K562 (cell line): ENCODE measurements around the gene FRAT2. TPM values are rescaled to one million over a fixed set of nuclear protein-coding genes. Genes with fewer than 3 reads are reported as not detected.

Source experiments
- ATAC-seq: fragments of 200-7000 bp; cut with Tn5 transposase; 3 replicates; pipeline ENCODE4 v1.9.1; 2020; ENCODE audit warnings: moderate library complexity
- BruUV-seq: library from RNA; stranded (reverse); fragments of 400-500 nt; replicated peaks from 2 replicates; lab custom pipeline; 2021; lab: Mats Ljungman, UMichigan
- CTCF ChIA-PET: fragments of 300-600 bp; formaldehyde crosslinking; extraction: SDS; loops from one replicate; lab custom pipeline; 2021; ENCODE audit warnings: low intra/inter-chr PET ratio; lab: Yijun Ruan, JAX
- POLR2A ChIA-PET: fragments of 300-600, 350-650 bp; sonication (Branson Sonifier 250); formaldehyde crosslinking; extraction: SDS; loops from one replicate; lab custom pipeline; 2021; ENCODE audit warnings: antibody characterized with exemption, inconsistent platforms; lab: Yijun Ruan, JAX
- DNase-seq, 4 experiments: peaks; one replicate each; pipeline versions ENCODE4 v3.0.0 to v3.0.0-alpha.2; 2011 to 2018; ENCODE audit warnings: low spot score in 3 of 4, mixed read lengths in 3 of 4; ENCODE audit errors: extremely low read depth in 1 of 4
- FAIRE-seq: peaks from 2 replicates; lab custom pipeline; 2011; peaks lifted over from hg19 to GRCh38; lab: Jason Lieb, UNC
- H2AFZ ChIP-seq: 2 replicates; pipeline ENCODE4 v1.6.0; 2011; ENCODE audit warnings: low read depth, low read length, control low read depth, inconsistent platforms
- H3K27ac ChIP-seq: fragments of 200-600 bp; 3 replicates; pipeline ENCODE4 v1.8.0; 2011; ENCODE audit warnings: low read depth, mild to moderate bottlenecking, control low read depth, inconsistent platforms, low read length, moderate library complexity, mixed read lengths; ENCODE audit errors: extremely low read depth
- H3K27me3 ChIP-seq, 2 experiments: fragments of 300-600 bp in 1 of 2; 2 replicates in 1 of 2; 3 replicates in 1 of 2; pipeline versions ENCODE4 v1.6.0 to v1.8.0; 2011; ENCODE audit warnings: inconsistent platforms in 2 of 2, low read length in 2 of 2, mild to moderate bottlenecking in 1 of 2, mixed read lengths in 1 of 2, moderate library complexity in 1 of 2; ENCODE audit not compliant: control insufficient read depth in 2 of 2, insufficient read depth in 2 of 2
- H3K36me3 ChIP-seq: fragments of 300-600 bp; 3 replicates; pipeline ENCODE4 v1.8.0; 2011; ENCODE audit warnings: mild to moderate bottlenecking, low read length, inconsistent platforms; ENCODE audit not compliant: control insufficient read depth, insufficient read depth
- H3K4me1 ChIP-seq, 2 experiments: fragments of 200-600 bp in 1 of 2; replicated peaks in 1 of 2; 2 replicates in 1 of 2; 3 replicates in 1 of 2; pipeline versions ENCODE4 v1.5.1 to v1.8.0; 2011; ENCODE audit warnings: inconsistent platforms in 2 of 2, low read length in 2 of 2, mild to moderate bottlenecking in 1 of 2, mixed read lengths in 1 of 2, moderate library complexity in 1 of 2; ENCODE audit not compliant: control insufficient read depth in 2 of 2, insufficient read depth in 2 of 2
- H3K4me2 ChIP-seq: 2 replicates; pipeline ENCODE4 v1.6.1; 2011; ENCODE audit warnings: low read length, control low read depth, inconsistent platforms, mixed read lengths; ENCODE audit not compliant: insufficient read depth
- H3K4me3 ChIP-seq: fragments of 200-600 bp; sonication (generic), shearing (Covaris generic); 2 replicates; pipeline ENCODE4 v1.5.1; 2016; ENCODE audit warnings: control low read depth, inconsistent platforms
- H3K79me2 ChIP-seq: fragments of 200-600 bp; 3 replicates; pipeline ENCODE4 v1.8.0; 2011; ENCODE audit warnings: low read length, inconsistent platforms; ENCODE audit not compliant: control insufficient read depth, insufficient read depth
- H3K9ac ChIP-seq, 2 experiments: 2 replicates each; pipeline versions ENCODE4 v1.6.0 to v1.6.1; 2011; ENCODE audit warnings: low read depth in 2 of 2, low read length in 2 of 2, control low read depth in 1 of 2, inconsistent platforms in 1 of 2, mild to moderate bottlenecking in 1 of 2, mixed read lengths in 1 of 2; ENCODE audit not compliant: insufficient read depth in 1 of 2
- H3K9me1 ChIP-seq: one replicate; pipeline ENCODE4 v1.6.0; 2011; ENCODE audit warnings: inconsistent platforms, mild to moderate bottlenecking, low read length, moderate library complexity; ENCODE audit not compliant: control insufficient read depth, insufficient read depth
- H3K9me3 ChIP-seq: replicated peaks from 2 replicates; pipeline ENCODE4 v1.5.1; 2011; ENCODE audit warnings: low read depth, low read length, inconsistent platforms; ENCODE audit not compliant: control insufficient read depth, insufficient read depth
- H4K20me1 ChIP-seq: replicated peaks from 2 replicates; pipeline ENCODE4 v1.6.1; 2011; ENCODE audit warnings: low read length, inconsistent platforms, mixed read lengths; ENCODE audit not compliant: control insufficient read depth, insufficient read depth
- CBFA2T2 ChIP-seq: fragments of 450-650 bp; conservative IDR thresholded peaks from 2 replicates; pipeline ENCODE4 v1.6.1; 2017; ENCODE audit warnings: mild to moderate bottlenecking
- DPF2 ChIP-seq: fragments of 450-650 bp; IDR thresholded peaks from 2 replicates; pipeline ENCODE4 v1.6.1; 2016
- ETV5 ChIP-seq: sonication (generic); formaldehyde crosslinking; IDR thresholded peaks from 2 replicates; pipeline ENCODE4 v1.4.0; 2020; ENCODE audit warnings: low read depth, mild to moderate bottlenecking, missing genetic modification reagents
- FUS ChIP-seq: fragments of 200-400 bp; formaldehyde crosslinking; optimal IDR thresholded peaks from 2 replicates; pipeline ENCODE3; 2017; ENCODE audit warnings: low read depth, low read length
- HES1 ChIP-seq: fragments of 450-650 bp; IDR thresholded peaks from 2 replicates; pipeline ENCODE4 v1.6.1; 2016; ENCODE audit warnings: low read depth, mild to moderate bottlenecking, moderate library complexity
- KAT7 ChIP-seq: sonication (generic); formaldehyde crosslinking; IDR thresholded peaks from 2 replicates; pipeline ENCODE4 v1.8.0; 2022; ENCODE audit warnings: missing genetic modification reagents, mild to moderate bottlenecking, borderline replicate concordance
- MXD1 ChIP-seq: fragments of 250-450 bp; sonication (Bioruptor Pico); IDR thresholded peaks from 2 replicates; pipeline ENCODE4 v1.8.0; 2021; ENCODE audit warnings: borderline replicate concordance, mild to moderate bottlenecking, moderate library complexity; ENCODE audit not compliant: poor library complexity, severe bottlenecking
- ZNF395 ChIP-seq: fragments of 200-800 bp; sonication (Bioruptor generic); IDR thresholded peaks from 2 replicates; pipeline ENCODE4 v1.6.1; 2017; ENCODE audit warnings: missing genetic modification characterization, missing compliant biosample characterization
- WGBS: fragments of 100-300 bp; shearing (Covaris generic); methylation state at CpG from one replicate; pipeline ENCODE4 v1.1.6; 2016; ENCODE audit warnings: low coverage, mixed read lengths; ENCODE audit not compliant: insufficient coverage; ENCODE audit errors: missing lambda C conversion rate; 5-methylcytosine and 5-hydroxymethylcytosine counted together
- in situ Hi-C: fragments of 300-500 bp; cut with MboI; formaldehyde crosslinking; loops from 4 replicates; pipeline ENCODE4 v1.15.0; 2018; ENCODE audit warnings: inconsistent platforms, mixed read lengths
- intact Hi-C: fragments of 100-400 bp; cut with micrococcal nuclease; formaldehyde crosslinking; loops from 2 replicates; pipeline ENCODE4 v1.14.2; 2022
- polyA plus RNA-seq, 8 experiments: library from polyadenylated mRNA; depleted of rRNA in 4 of 8; stranded (reverse) in 5 of 8; unstranded in 3 of 8; fragments of >200 nt; fragmentation: Nextera tagmentation in 2 of 8; fragmentation: Illumina TruSeq in 1 of 8; extraction: Ambion mirVana in 2 of 8; extraction: Trizol in 1 of 8; gene quantifications; 2 replicates each; pipeline versions ENCODE4 v1.2.1 to v1.2.3, GENCODE V29; 2011 to 2014; ENCODE audit warnings: inconsistent platforms in 1 of 8, missing spikeins in 1 of 8
- total RNA-seq, 7 experiments: library from RNA; depleted of rRNA in 6 of 7; stranded (reverse); fragments of >200 nt in 6 of 7; fragmentation: Illumina TruSeq in 2 of 7; extraction: Trizol in 2 of 7; gene quantifications; 2 replicates each; pipeline versions ENCODE4 v1.2.1 to v1.2.3, GENCODE V29; 2011 to 2021; ENCODE audit warnings: low replicate concordance in 1 of 7
- TF ChIP-seq, protein P1 (sequence below): fragments of 250-450 bp; sonication (Bioruptor Pico); IDR thresholded peaks from 2 replicates; pipeline ENCODE4 v1.4.0; 2020; ENCODE audit warnings: mild to moderate bottlenecking, moderate library complexity

FRAT2 gene
- total and polyA plus RNA-seq, 9 of the 15 experiments (the other 6 are each of a cell fraction or from before 2014, with no cell fraction given) = 4.3 to 31.7 (median 19.5) TPM

DNA sequence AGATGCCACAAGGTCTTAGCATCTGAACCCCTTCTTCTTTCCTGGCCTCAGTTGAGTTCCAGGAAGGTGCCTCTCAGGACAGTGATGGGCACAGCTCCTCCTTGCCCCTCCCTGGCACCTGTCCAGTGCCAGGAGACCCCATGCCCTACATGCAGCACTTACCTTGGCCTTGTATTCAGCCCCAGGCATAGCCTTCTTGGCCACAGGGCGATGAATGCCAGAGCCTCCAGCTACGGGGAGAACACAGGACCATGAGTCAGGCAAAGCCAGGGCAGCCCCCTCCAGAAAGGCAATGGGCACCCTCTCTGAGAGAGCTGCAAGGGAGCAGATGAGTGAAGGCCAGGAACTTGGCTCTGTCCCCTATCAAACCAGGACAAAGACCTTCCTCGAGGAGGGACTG, 24.3 kb upstream of the FRAT2 start:
- CTCF ChIA-PET = no interaction called here
- no peak for TF ChIP-seq ETV5 (CRISPR knock-in tag)
- no peak for TF ChIP-seq MXD1 (CRISPR knock-in tag)
- TF ChIP-seq ZNF395 = no peak
- TF ChIP-seq DPF2 = no peak
- TF ChIP-seq, protein P1, sequence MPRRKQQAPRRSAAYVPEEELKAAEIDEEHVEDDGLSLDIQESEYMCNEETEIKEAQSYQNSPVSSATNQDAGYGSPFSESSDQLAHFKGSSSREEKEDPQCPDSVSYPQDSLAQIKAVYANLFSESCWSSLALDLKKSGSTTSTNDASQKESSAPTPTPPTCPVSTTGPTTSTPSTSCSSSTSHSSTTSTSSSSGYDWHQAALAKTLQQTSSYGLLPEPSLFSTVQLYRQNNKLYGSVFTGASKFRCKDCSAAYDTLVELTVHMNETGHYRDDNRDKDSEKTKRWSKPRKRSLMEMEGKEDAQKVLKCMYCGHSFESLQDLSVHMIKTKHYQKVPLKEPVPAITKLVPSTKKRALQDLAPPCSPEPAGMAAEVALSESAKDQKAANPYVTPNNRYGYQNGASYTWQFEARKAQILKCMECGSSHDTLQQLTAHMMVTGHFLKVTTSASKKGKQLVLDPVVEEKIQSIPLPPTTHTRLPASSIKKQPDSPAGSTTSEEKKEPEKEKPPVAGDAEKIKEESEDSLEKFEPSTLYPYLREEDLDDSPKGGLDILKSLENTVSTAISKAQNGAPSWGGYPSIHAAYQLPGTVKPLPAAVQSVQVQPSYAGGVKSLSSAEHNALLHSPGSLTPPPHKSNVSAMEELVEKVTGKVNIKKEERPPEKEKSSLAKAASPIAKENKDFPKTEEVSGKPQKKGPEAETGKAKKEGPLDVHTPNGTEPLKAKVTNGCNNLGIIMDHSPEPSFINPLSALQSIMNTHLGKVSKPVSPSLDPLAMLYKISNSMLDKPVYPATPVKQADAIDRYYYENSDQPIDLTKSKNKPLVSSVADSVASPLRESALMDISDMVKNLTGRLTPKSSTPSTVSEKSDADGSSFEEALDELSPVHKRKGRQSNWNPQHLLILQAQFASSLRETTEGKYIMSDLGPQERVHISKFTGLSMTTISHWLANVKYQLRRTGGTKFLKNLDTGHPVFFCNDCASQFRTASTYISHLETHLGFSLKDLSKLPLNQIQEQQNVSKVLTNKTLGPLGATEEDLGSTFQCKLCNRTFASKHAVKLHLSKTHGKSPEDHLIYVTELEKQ = no peak
- TF ChIP-seq CBFA2T2 = no peak
- no peak for TF ChIP-seq HES1
- TF ChIP-seq KAT7 = no peak
- no peak for TF ChIP-seq FUS

More for the DNA sequence above, 24.3 kb upstream of the FRAT2 start:
- no peaks in the 10 kb centered on the region for H3K9me1 ChIP-seq
- no peaks in the 10 kb centered on the region for H3K9me3 ChIP-seq
- no peaks in the 10 kb centered on the region for H3K27me3 ChIP-seq
- DNase-seq = no peak
- in situ Hi-C loops (loop anchor here (10.0 kb wide), 1 partner anchor 284 kb away; no protein-coding TSS in a partner anchor), intact Hi-C loops (loop anchor here (5.0 kb wide), 1 partner anchor 286 kb away; no protein-coding TSS in a partner anchor)
- no peak overlapping the region for H3K9ac ChIP-seq
- no TSS peak for BruUV-seq
- no peak overlapping the region for H3K4me2 ChIP-seq
- H3K36me3 ChIP-seq = peaks cover 73% of the 10 kb centered on the region; the same call in 2 of the 3 replicates
- ATAC-seq = no peak
- no peak overlapping the region for H2AFZ ChIP-seq
- no peak overlapping the region for H3K4me3 ChIP-seq
- no peaks in the 10 kb centered on the region for H3K79me2 ChIP-seq
- H3K4me1 ChIP-seq = no peaks in the 10 kb centered on the region; a peak in 1 of 5 replicates
- WGBS = 68% methylated on average over 2 of the region's 3 CpGs
- FAIRE-seq = no peak
- H3K27ac ChIP-seq = no peak overlapping the region
- H4K20me1 ChIP-seq = no peaks in the 10 kb centered on the region
- POLR2A ChIA-PET = interaction anchor here (0.6 to 1.5 kb wide), 3 partner anchors 10 to 95 kb away, joined by 3 to 5 read pairs (median 3); no protein-coding TSS in a partner anchor
